GM15510 (cell line): ENCODE results near the gene RTL9.

Experiments used
- POLR2A ChIP-seq: IDR thresholded peaks from 3 replicates; pipeline ENCODE4 v1.6.1; 2011; ENCODE audit warnings: borderline replicate concordance; ENCODE audit not compliant: insufficient read length; ENCODE audit errors: extremely low read depth

Gene RTL9

GRCh38 chrX:110358548-110358947, at the start of gene RTL9:
Gene RTL9 (plus strand): TSS chrX:110358848. CDS start chrX:110450618, 91,770 bp downstream.
- no peak for TF ChIP-seq POLR2A

GRCh38 chrX:110310000-110310790, 48.5 kb upstream of the RTL9 start:
- no peak for TF ChIP-seq POLR2A

GRCh38 chrX:110310896-110311295, 47.8 kb upstream of the RTL9 start:
- TF ChIP-seq POLR2A = no peak

- no peak for TF ChIP-seq POLR2A
Observed at GRCh38 chrX:110311437-110312230, 47.0 kb upstream of the RTL9 start.

- no peak for TF ChIP-seq POLR2A
Observed at GRCh38 chrX:110315551-110315950, 43.1 kb upstream of the RTL9 start.

GRCh38 chrX:110316351-110317060, 42.1 kb upstream of the RTL9 start:
- TF ChIP-seq POLR2A = no peak

GRCh38 chrX:110317061-110317819, 41.4 kb upstream of the RTL9 start:
- TF ChIP-seq POLR2A = no peak

GRCh38 chrX:110317820-110318663, 40.6 kb upstream of the RTL9 start, which contains the start of gene AMMECR1:
Gene AMMECR1 (minus strand): TSS chrX:110318085. CDS start chrX:110318071, 14 bp downstream.
- peak; percentile 76 for TF ChIP-seq POLR2A

GRCh38 chrX:110318664-110318968, 40.0 kb upstream of the RTL9 start:
- TF ChIP-seq POLR2A = no peak

- TF ChIP-seq POLR2A = no peak
Observed at GRCh38 chrX:110320381-110320987, 38.2 kb upstream of the RTL9 start.

GRCh38 chrX:110321081-110321480, 37.6 kb upstream of the RTL9 start:
- no peak for TF ChIP-seq POLR2A

GRCh38 chrX:110321670-110322069, 37.0 kb upstream of the RTL9 start:
- TF ChIP-seq POLR2A = no peak

- TF ChIP-seq POLR2A = no peak
Observed at GRCh38 chrX:110322603-110323002, 36.0 kb upstream of the RTL9 start.
